Esophagus squamous epithelium (tissue), 5 donors: ENCODE results near the gene GSDMA. TPM values are rescaled to one million over a fixed set of nuclear protein-coding genes. Genes with fewer than 3 reads are reported as not detected.

Experiments used
- DNase-seq: peaks from one replicate; lab custom pipeline; 2025; lab: John Stamatoyannopoulos, UW
- H3K27ac ChIP-seq, 4 donors: fragments of 200-600 bp; sonication (generic); one replicate each; pipeline ENCODE4 v1.5.1; 2016 to 2019; ENCODE audit warnings: mild to moderate bottlenecking in 1 of 4
- H3K27me3 ChIP-seq, 4 donors: fragments of 200-600 bp; sonication (generic); 1 replicate in 3 of 4; 2 replicates in 1 of 4; pipeline versions ENCODE4 v1.5.1 to v1.6.0; 2017 to 2021; ENCODE audit warnings: antibody characterized with exemption in 1 of 4
- H3K36me3 ChIP-seq, 3 donors: fragments of 200-600 bp; sonication (generic); one replicate each; pipeline ENCODE4 v1.5.1; 2016 to 2019
- H3K4me1 ChIP-seq, 3 donors: fragments of 200-600 bp; sonication (generic); one replicate each; pipeline ENCODE4 v1.5.1; 2017 to 2019
- H3K4me3 ChIP-seq, 4 donors: fragments of 200-600 bp; sonication (generic); 1 replicate in 3 of 4; 2 replicates in 1 of 4; pipeline ENCODE4 v1.5.1; 2016 to 2019; ENCODE audit warnings: mild to moderate bottlenecking in 2 of 4, moderate library complexity in 1 of 4
- H3K9me3 ChIP-seq, 3 donors: fragments of 200-600 bp; sonication (generic); one replicate each; pipeline ENCODE4 v1.5.1; 2016 to 2019
- POLR2A ChIP-seq, 4 donors: fragments of 450-650 bp; IDR thresholded peaks; one replicate each; pipeline ENCODE4 v1.6.1; 2017; ENCODE audit warnings: antibody characterized with exemption in 4 of 4, mild to moderate bottlenecking in 4 of 4, moderate library complexity in 3 of 4
- WGBS, 2 donors: methylation state at CpG; one replicate each; pipeline ENCODE4 v1.1.5; 2018; 5-methylcytosine and 5-hydroxymethylcytosine counted together
- intact Hi-C: fragments of 100-400 bp; cut with DNase I; formaldehyde crosslinking; loops from one replicate; pipeline ENCODE4 v1.15.0; 2022
- total RNA-seq, 4 donors: library from RNA; depleted of rRNA; stranded (reverse); fragments of >200 nt; gene quantifications; one replicate each; pipeline ENCODE4 v1.1.0, GENCODE V29; 2016
- TF ChIP-seq, protein P1 (sequence below), 6 experiments: fragments of 450-650 bp in 4 of 6; fragments of 200-600 bp in 2 of 6; sonication (generic) in 2 of 6; IDR thresholded peaks; one replicate each; pipeline ENCODE4 v1.5.1; 2016 to 2019; ENCODE audit warnings: antibody characterized with exemption in 6 of 6, mild to moderate bottlenecking in 4 of 6, moderate library complexity in 4 of 6
- donor health status: DM: yes; HTN: yes; CAD: no.

The GSDMA gene
- total RNA-seq, 4 donors from 2014 or later, result 1.1 to 3.0 (median 1.8) TPM

DNA sequence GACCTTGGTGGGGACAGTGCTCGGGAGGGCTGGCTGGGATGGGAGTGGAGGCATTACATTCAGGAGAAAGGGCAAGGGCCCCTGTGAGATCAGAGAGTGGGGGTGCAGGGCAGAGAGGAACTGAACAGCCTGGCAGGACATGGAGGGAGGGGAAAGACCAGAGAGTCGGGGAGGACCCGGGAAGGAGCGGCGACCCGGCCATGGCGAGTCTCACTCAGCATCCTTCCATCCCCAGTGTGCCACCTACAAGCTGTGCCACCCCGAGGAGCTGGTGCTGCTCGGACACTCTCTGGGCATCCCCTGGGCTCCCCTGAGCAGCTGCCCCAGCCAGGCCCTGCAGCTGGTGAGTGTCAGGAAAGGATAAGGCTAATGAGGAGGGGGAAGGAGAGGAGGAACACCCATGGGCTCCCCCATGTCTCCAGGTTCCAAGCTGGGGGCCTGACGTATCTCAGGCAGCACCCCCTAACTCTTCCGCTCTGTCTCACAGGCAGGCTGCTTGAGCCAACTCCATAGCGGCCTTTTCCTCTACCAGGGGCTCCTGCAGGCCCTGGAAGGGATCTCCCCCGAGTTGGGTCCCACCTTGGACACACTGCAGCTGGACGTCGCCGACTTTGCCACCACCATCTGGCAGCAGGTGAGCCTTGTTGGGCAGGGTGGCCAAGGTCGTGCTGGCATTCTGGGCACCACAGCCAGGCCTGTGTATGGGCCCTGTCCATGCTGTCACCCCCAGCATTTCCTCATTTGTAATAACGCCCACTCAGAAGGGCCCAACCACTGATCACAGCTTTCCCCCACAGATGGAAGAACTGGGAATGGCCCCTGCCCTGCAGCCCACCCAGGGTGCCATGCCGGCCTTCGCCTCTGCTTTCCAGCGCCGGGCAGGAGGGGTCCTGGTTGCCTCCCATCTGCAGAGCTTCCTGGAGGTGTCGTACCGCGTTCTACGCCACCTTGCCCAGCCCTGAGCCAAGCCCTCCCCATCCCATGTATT is 53.5 kb downstream of the GSDMA start:
- H3K4me1 ChIP-seq, result peaks cover 15 to 71% (median 49%) of the 10 kb centered on the region in 3 donors
- 72 to 81% methylated on average over 15 to 19 of the region's 26 CpGs for WGBS, 2 donors
- H3K27me3 ChIP-seq, result no peaks in the 10 kb centered on the region
- intact Hi-C loops, result loop anchor here (10.0 kb wide), 2 partner anchors 69 to 149 kb away; no protein-coding TSS in a partner anchor
- H3K36me3 ChIP-seq, result peaks cover 0 to 34% (median 8%) of the 10 kb centered on the region in 3 donors
- no peak for DNase-seq
- no peak for TF ChIP-seq POLR2A (IDR thresholded peaks at IDR 0.05)
- TF ChIP-seq, protein P1, sequence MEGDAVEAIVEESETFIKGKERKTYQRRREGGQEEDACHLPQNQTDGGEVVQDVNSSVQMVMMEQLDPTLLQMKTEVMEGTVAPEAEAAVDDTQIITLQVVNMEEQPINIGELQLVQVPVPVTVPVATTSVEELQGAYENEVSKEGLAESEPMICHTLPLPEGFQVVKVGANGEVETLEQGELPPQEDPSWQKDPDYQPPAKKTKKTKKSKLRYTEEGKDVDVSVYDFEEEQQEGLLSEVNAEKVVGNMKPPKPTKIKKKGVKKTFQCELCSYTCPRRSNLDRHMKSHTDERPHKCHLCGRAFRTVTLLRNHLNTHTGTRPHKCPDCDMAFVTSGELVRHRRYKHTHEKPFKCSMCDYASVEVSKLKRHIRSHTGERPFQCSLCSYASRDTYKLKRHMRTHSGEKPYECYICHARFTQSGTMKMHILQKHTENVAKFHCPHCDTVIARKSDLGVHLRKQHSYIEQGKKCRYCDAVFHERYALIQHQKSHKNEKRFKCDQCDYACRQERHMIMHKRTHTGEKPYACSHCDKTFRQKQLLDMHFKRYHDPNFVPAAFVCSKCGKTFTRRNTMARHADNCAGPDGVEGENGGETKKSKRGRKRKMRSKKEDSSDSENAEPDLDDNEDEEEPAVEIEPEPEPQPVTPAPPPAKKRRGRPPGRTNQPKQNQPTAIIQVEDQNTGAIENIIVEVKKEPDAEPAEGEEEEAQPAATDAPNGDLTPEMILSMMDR (IDR thresholded peaks at IDR 0.05), result no peak
- no peak overlapping the region for H3K4me3 ChIP-seq
- peak overlapping the region in 2 of 4 donors; percentile 37 to 61 for H3K27ac ChIP-seq
- no peaks in the 10 kb centered on the region for H3K9me3 ChIP-seq

DNA sequence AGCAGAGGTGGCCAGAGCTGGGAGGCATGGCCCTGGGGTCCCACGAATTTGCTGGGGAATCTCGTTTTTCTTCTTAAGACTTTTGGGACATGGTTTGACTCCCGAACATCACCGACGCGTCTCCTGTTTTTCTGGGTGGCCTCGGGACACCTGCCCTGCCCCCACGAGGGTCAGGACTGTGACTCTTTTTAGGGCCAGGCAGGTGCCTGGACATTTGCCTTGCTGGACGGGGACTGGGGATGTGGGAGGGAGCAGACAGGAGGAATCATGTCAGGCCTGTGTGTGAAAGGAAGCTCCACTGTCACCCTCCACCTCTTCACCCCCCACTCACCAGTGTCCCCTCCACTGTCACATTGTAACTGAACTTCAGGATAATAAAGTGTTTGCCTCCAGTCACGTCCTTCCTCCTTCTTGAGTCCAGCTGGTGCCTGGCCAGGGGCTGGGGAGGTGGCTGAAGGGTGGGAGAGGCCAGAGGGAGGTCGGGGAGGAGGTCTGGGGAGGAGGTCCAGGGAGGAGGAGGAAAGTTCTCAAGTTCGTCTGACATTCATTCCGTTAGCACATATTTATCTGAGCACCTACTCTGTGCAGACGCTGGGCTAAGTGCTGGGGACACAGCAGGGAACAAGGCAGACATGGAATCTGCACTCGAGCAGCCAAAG is 54.7 kb downstream of the GSDMA start:
- intact Hi-C loops, result loop anchor here (10.0 kb wide), 2 partner anchors 67 to 147 kb away; no protein-coding TSS in a partner anchor
- Histone ChIP-seq H3K4me1 (peaks cover 21 to 84% (median 62%) of the 10 kb centered on the region in 3 donors), H3K9me3 (no peaks in the 10 kb centered on the region), H3K27me3 (no peaks in the 10 kb centered on the region), H3K4me3 (no peak overlapping the region), H3K36me3 (peaks cover 5 to 47% (median 15%) of the 10 kb centered on the region in 3 donors), H3K27ac (peak overlapping the region in 2 of 4 donors; percentile 67 to 80)
- DNase-seq, result no peak
- WGBS, 2 donors, result 41 to 54% methylated on average over 8 to 14 of the region's 15 CpGs
- no peak for TF ChIP-seq POLR2A (IDR thresholded peaks at IDR 0.05)
- TF ChIP-seq, protein P1 (IDR thresholded peaks at IDR 0.05), result no peak

- H3K4me1 ChIP-seq, result peaks cover 22 to 91% (median 71%) of the 10 kb centered on the region in 3 donors
- no peak for DNase-seq
- peak overlapping the region in 3 of 4 donors; percentile 57 to 80 (median 67) for H3K27ac ChIP-seq
- no peaks in the 10 kb centered on the region for H3K27me3 ChIP-seq
- peaks cover 9 to 56% (median 21%) of the 10 kb centered on the region in 3 donors for H3K36me3 ChIP-seq
- 38 to 46% methylated on average over 7 to 9 of the region's 15 CpGs for WGBS, 2 donors
- TF ChIP-seq POLR2A (IDR thresholded peaks at IDR 0.05), result no peak
- TF ChIP-seq, protein P1 (IDR thresholded peaks at IDR 0.05), result no peak
- intact Hi-C loops, result loop anchor here (10.0 kb wide), 2 partner anchors 66 to 146 kb away; no protein-coding TSS in a partner anchor
- no peaks in the 10 kb centered on the region for H3K9me3 ChIP-seq
- no peak overlapping the region for H3K4me3 ChIP-seq
Measured at GRCh38 chr17:40018211-40019121, 55.7 kb downstream of the GSDMA start.

- intact Hi-C loops, result loop anchor here (10.0 kb wide), 2 partner anchors 65 to 145 kb away; no protein-coding TSS in a partner anchor
- H3K27ac ChIP-seq, result peak overlapping the region in 3 of 4 donors; percentile 57 to 80 (median 67)
- H3K36me3 ChIP-seq, result peaks cover 9 to 65% (median 21%) of the 10 kb centered on the region in 3 donors
- no peak for DNase-seq
- no peaks in the 10 kb centered on the region for H3K9me3 ChIP-seq
- peaks cover 17 to 91% (median 71%) of the 10 kb centered on the region in 3 donors for H3K4me1 ChIP-seq
- WGBS, 2 donors, result 71 to 74% methylated on average over 9 to 10 of the region's 24 CpGs
- TF ChIP-seq, protein P1 (IDR thresholded peaks at IDR 0.05), result peak in 1 of 6 experiments; percentile 6
- no peak for TF ChIP-seq POLR2A (IDR thresholded peaks at IDR 0.05)
- H3K27me3 ChIP-seq, result no peaks in the 10 kb centered on the region
- H3K4me3 ChIP-seq, result no peak overlapping the region
Measured at GRCh38 chr17:40019140-40019991, 56.6 kb downstream of the GSDMA start.
